Thymus (tissue), 11 donors: Measurements from ENCODE around the gene LPP. TPM values are rescaled to one million over a fixed set of nuclear protein-coding genes. Genes with fewer than 3 reads are reported as not detected.

ENCODE experiments used
- DNase-seq, 9 donors: peaks; one replicate each; pipeline ENCODE4 v3.0.0-alpha.2; 2013; ENCODE audit warnings: low spot score in 9 of 9, low read depth in 6 of 9, missing footprints in 1 of 9
- H3K27ac ChIP-seq, 2 donors: one replicate each; pipeline ENCODE4 v1.5.1; 2013; ENCODE audit warnings: control low read depth in 1 of 2, low read depth in 1 of 2, low read length in 1 of 2, mild to moderate bottlenecking in 1 of 2, moderate library complexity in 1 of 2
- H3K27me3 ChIP-seq, 2 donors: one replicate each; pipeline ENCODE4 v1.5.1; 2013; ENCODE audit warnings: low read length in 1 of 2; ENCODE audit not compliant: control insufficient read depth in 2 of 2, insufficient read depth in 1 of 2
- H3K36me3 ChIP-seq, 2 donors: one replicate each; pipeline ENCODE4 v1.5.1; 2013; ENCODE audit warnings: low read length in 1 of 2, mild to moderate bottlenecking in 1 of 2, moderate library complexity in 1 of 2; ENCODE audit not compliant: control insufficient read depth in 2 of 2, insufficient read depth in 2 of 2
- H3K4me1 ChIP-seq, 2 donors: one replicate each; pipeline ENCODE4 v1.5.1; 2013; ENCODE audit warnings: low read length in 2 of 2; ENCODE audit not compliant: control insufficient read depth in 2 of 2, insufficient read depth in 2 of 2
- H3K4me3 ChIP-seq, 2 donors: one replicate each; pipeline ENCODE4 v1.5.1; 2013; ENCODE audit warnings: low read length in 2 of 2, control low read depth in 1 of 2, mild to moderate bottlenecking in 1 of 2
- H3K9me3 ChIP-seq, 2 donors: one replicate each; pipeline ENCODE4 v1.5.1; 2013; ENCODE audit warnings: low read length in 1 of 2, mild to moderate bottlenecking in 1 of 2; ENCODE audit not compliant: control insufficient read depth in 2 of 2, insufficient read depth in 1 of 2
- WGBS: extraction: QIAGEN DNeasy Blood & Tissue Kit; methylation state at CpG from one replicate; pipeline ENCODE4 v1.1.7; 2013; 5-methylcytosine and 5-hydroxymethylcytosine counted together
- polyA plus RNA-seq: library from polyadenylated mRNA; stranded (reverse); fragments of 200-250 nt; gene quantifications from one replicate; pipeline ENCODE4 v1.2.3, GENCODE V29; 2013
- total RNA-seq: library from RNA; stranded (reverse); fragments of 120-200 nt; gene quantifications from one replicate; pipeline ENCODE4 v1.2.4, GENCODE V29; 2013
- donor health status: healthy.

LPP gene
- total and polyA plus RNA-seq, 2 donors, result 6.5 to 9.2 TPM

DNA sequence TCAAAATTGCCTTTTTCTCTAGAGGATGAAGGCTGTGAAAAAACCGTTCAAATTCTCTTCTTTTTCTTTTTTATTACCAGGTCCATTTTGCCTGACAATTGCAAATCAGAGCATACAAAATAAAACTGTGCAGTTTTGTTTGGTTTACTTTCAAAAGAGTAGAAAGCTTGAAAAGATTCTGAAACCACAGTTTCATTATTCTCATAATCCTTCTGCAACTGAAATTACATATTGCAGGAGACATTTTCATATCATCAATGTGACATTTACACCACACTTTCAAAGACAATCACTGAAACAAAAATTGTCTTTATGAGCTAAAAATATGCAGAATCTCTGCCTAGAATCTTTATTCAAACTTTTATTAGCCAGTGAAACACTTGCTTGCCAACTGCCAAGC, 721.5 kb downstream of the LPP start:
- no peaks in the 10 kb centered on the region for H3K27me3 ChIP-seq
- WGBS, result 97% methylated on average over 1 of the region's 1 CpG
- no peaks in the 10 kb centered on the region for H3K9me3 ChIP-seq
- no peak for DNase-seq
- no peaks in the 10 kb centered on the region for H3K4me1 ChIP-seq
- H3K4me3 ChIP-seq, result no peak overlapping the region
- peaks cover 4 to 20% of the 10 kb centered on the region in 2 donors for H3K36me3 ChIP-seq
- no peak overlapping the region for H3K27ac ChIP-seq

DNA sequence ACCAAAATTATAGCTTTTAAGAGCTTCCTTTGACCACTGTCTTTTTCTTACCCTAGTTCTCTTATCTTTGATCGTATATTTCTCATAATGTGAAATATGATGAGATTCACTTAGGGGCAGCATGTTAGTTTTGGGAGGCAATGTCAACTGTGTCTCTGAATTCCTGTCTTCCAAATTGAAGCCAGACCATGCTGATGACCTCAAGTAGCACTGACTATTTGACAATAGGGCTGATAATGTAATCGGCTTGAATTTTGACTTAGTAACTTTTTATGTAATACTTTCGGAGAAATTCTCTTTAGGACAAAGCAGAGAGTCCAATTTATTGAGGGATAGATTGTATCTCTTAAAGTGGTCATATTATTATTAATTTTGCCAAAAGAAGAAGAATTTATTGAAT, 722.4 kb downstream of the LPP start:
- WGBS, result 98% methylated on average over 3 of the region's 3 CpGs
- Histone ChIP-seq H3K27me3 (no peaks in the 10 kb centered on the region), H3K4me1 (no peaks in the 10 kb centered on the region), H3K27ac (no peak overlapping the region), H3K36me3 (peaks cover 4 to 20% of the 10 kb centered on the region in 2 donors), H3K9me3 (no peaks in the 10 kb centered on the region), H3K4me3 (no peak overlapping the region)
- DNase-seq, result no peak

DNA sequence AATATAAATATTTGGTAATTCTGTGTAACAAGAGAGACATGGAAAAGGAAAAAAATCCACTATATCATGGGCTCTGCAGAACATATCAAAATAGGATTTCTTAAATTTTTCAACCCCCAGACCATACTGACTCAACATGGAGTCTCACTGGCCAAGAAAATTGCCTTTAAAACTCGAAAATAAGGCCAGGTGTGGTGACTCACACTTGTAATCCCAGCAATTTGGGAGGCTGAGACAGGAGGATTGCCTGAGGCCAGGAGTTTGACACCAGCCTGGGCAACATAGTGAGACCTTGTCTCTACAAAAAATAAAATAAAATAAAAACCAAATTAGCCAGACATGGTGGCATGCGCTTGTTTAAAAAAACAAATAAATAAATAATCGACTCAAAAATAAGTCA, 723.4 kb downstream of the LPP start:
- WGBS, result 94% methylated on average over 3 of the region's 3 CpGs
- no peaks in the 10 kb centered on the region for H3K27me3 ChIP-seq
- peaks cover 4 to 20% of the 10 kb centered on the region in 2 donors for H3K36me3 ChIP-seq

DNA sequence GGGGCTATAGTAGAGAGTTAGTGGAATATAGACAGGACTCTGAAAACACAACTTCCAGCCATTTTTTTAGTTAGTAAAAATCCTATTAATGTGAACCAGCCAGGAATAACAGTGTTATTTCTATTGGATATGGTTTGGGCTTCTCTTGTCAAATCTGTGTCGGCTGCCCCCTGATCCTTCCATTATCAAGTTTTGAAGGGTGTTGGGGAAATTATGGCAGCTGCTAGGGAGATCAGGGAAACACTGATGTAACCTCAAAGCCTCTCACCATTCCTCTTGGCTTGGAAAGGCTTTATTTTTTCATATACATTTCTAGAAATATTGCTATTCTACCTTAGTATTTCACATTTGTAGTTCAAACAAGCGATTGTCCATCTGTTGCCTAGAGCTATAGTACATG, 724.1 kb downstream of the LPP start:
- no peaks in the 10 kb centered on the region for H3K27me3 ChIP-seq
- H3K9me3 ChIP-seq, result no peaks in the 10 kb centered on the region
- H3K36me3 ChIP-seq, result peaks cover 4 to 20% of the 10 kb centered on the region in 2 donors
- H3K27ac ChIP-seq, result no peak overlapping the region
- no peak overlapping the region for H3K4me3 ChIP-seq
- over 99% methylated on average over 2 of the region's 2 CpGs for WGBS
- DNase-seq, result no peak
- H3K4me1 ChIP-seq, result no peaks in the 10 kb centered on the region

More for the DNA sequence above, 723.4 kb downstream of the LPP start:
- Histone ChIP-seq H3K27ac (no peak overlapping the region), H3K9me3 (no peaks in the 10 kb centered on the region), H3K4me1 (no peaks in the 10 kb centered on the region), H3K4me3 (no peak overlapping the region)
- DNase-seq, result no peak

DNA sequence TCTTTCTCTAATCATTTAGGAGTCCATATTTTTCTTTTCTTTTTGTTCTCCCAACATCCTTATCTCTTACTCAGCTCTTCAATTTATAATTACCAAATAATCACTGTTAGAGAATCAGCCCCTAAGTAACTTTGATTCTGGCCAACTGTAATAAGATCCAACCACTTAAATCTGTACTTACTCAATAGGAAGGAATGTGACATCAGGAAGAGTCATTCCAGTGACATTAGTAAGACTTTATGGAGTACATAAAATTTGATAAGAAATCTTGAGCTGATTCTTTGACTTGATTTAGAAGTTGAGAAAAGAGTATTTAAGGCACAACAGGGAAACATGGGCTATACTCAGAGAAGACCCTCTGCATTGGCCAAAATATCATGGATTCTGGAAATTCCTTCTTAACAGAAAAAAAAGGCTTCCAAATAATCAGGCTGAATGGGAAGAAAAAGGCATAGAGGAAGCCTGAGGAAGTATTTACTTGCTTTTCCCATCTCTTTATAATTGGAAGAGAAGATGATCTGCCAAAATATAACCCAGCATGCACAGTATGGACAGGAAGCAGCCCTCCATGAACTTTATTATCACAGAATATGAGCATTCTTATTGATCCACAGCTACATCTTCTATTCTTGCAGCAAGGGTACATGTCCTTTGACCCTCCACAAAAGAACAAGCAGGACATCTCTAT, 728.1 kb downstream of the LPP start:
- no peak for DNase-seq
- peaks cover 0 to 2% of the 10 kb centered on the region in 2 donors for H3K36me3 ChIP-seq
- H3K9me3 ChIP-seq, result no peaks in the 10 kb centered on the region
- H3K4me3 ChIP-seq, result no peak overlapping the region
- no peak overlapping the region for H3K27ac ChIP-seq
- no peaks in the 10 kb centered on the region for H3K27me3 ChIP-seq
- H3K4me1 ChIP-seq, result no peaks in the 10 kb centered on the region

DNA sequence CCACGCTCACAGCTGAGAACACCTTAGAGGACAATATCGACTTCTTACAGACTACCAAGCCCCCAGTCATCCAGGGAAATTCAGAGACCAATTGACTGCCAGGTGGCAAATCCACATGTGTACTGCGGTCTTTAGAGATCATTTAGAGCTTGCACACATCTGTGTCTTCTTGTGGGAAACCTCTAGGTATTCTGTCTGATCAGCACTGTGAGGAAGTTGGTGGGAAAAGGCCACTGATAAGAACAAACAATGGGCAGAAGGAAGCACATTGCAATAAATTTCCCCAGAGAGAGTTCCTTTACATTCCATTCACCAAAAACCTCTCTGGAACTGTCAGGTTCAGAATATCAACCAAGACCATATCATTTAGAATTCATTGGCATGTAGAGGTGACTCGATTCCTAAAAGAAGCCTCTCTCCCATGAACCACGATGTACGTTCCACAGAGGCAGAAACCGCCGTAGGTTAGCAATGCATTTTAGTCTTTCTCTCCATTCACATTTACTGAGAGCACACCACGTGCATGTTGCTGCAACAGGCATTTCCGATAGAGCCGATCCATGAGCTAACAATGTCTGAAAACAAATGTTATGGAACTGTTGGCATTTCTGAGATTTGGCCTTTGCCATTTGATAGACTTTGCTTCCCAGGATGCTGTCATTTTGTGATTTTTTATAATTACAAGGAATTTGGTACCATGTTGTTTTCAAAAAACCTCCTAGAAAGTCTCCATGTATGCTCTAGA, 730.5 kb downstream of the LPP start:
- Histone ChIP-seq H3K9me3 (no peaks in the 10 kb centered on the region), H3K27ac (no peak overlapping the region), H3K4me3 (no peak overlapping the region), H3K36me3 (no peaks in the 10 kb centered on the region), H3K27me3 (no peaks in the 10 kb centered on the region), H3K4me1 (no peaks in the 10 kb centered on the region)
- no peak for DNase-seq
- WGBS, result 93% methylated on average over 11 of the region's 11 CpGs

DNA sequence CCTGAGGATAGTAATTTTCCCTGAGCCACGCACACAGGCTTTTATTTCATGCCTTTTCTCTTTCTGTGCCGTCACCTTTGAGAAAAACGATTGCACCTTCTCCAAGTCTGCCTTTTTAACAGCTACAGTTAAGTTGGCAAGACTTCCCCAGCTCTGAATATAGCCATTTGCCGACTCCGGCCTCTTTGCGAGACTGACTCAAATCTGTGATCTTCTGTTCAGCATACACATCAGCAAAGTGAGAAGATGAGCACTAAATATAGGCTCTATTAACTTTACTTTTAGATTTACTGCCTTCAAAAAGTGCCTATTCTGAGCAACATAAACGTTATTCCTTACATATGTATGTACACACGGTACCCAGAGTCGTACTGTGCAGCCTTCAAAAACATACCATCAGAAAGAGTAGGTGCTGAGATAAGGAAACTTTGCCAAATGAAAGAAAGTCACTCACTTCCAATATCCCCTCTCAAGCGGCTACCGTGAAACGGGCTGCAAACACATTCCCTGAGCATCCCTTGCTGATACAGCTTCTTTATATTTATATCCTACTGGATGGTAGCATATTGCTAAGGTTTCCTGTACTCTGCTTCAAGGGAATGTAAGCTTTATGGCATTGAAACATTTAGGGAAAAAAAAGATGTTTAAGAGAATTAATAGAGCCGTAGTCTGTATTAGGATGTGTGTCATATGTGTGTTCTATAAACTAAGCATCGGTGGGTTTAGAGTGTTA, 734.5 kb downstream of the LPP start:
- no peak overlapping the region for H3K27ac ChIP-seq
- no peaks in the 10 kb centered on the region for H3K4me1 ChIP-seq
- no peaks in the 10 kb centered on the region for H3K36me3 ChIP-seq
- no peaks in the 10 kb centered on the region for H3K27me3 ChIP-seq
- 98% methylated on average over 14 of the region's 14 CpGs for WGBS
- no peak overlapping the region for H3K4me3 ChIP-seq
- DNase-seq, result no peak
- H3K9me3 ChIP-seq, result no peaks in the 10 kb centered on the region

DNA sequence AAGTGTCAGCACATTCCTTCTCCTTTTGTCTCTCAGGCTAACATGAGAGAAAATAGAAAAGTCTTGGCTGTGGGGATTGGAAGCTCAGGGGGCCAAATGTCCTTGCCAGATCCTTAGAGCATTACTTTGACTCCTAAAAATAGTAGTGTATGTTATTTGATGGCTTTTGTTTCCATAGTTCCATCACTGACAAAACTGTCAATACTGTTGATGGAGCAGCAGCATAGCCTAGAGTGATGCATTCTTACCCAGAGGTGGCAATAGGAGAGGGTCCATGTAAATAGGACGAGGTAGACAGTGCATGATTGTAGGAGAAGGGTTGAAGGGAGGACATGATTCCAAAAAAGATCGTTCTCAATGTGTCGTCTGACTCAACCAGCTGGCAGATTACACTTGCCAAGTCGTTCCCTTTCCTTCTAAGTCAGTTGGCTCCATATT, 735.1 kb downstream of the LPP start:
- H3K9me3 ChIP-seq, result no peaks in the 10 kb centered on the region
- 98% methylated on average over 4 of the region's 4 CpGs for WGBS
- H3K36me3 ChIP-seq, result no peaks in the 10 kb centered on the region
- no peak overlapping the region for H3K4me3 ChIP-seq
- no peaks in the 10 kb centered on the region for H3K4me1 ChIP-seq
- no peak overlapping the region for H3K27ac ChIP-seq
- H3K27me3 ChIP-seq, result no peaks in the 10 kb centered on the region
- DNase-seq, result no peak
